ENCODE measurements around the gene STK32B. TPM values are rescaled to one million over a fixed set of nuclear protein-coding genes. Genes with fewer than 3 reads are reported as not detected.

STK32B gene
- total RNA-seq, 1 experiment from 2014 or later = 11.6 TPM

GRCh38 chr4:5473125-5473524 lies 421.8 kb downstream of the STK32B start:
- Histone ChIP-seq H3K4me3 (ENCODE audit: low read depth in 2 of 2, low read length in 2 of 2) (no peak overlapping the region), H3K36me3 (ENCODE audit: control insufficient read depth, insufficient read depth, low read length) (no peaks in the 10 kb centered on the region), H3K4me1 (ENCODE audit: control insufficient read depth, insufficient read depth, low read length) (no peaks in the 10 kb centered on the region), H3K27ac (ENCODE audit: low read length) (no peak overlapping the region), H3K27me3 (ENCODE audit: control insufficient read depth, insufficient read depth, low read length) (no peaks in the 10 kb centered on the region), H3K9me3 (ENCODE audit: control insufficient read depth, insufficient read depth, low read depth, low read length) (no peaks in the 10 kb centered on the region)
- DNase-seq (ENCODE audit: low read depth, low spot score) = no peak
- no TSS peak for BruUV-seq (replicated peaks)
- intact Hi-C loops (cut with micrococcal nuclease; ENCODE audit: unreplicated experiment) = no loop called here
- ChIA-PET POLR2A (no interaction called here), CTCF (interaction anchor here (0.5 kb wide), 1 partner anchor 16 kb away, joined by 3 read pairs; no protein-coding TSS in a partner anchor)
- TF ChIP-seq POLR2AphosphoS5 (IDR thresholded peaks at IDR 0.05; ENCODE audit: low read depth, low read length) = no peak
- no peak for TF ChIP-seq REST (IDR thresholded peaks at IDR 0.05; ENCODE audit: insufficient read depth in 1 of 2, low read depth in 2 of 2, low read length in 1 of 2)
- no peak for TF ChIP-seq TCF7L2 (IDR thresholded peaks at IDR 0.05; ENCODE audit: low read depth, low read length)
- TF ChIP-seq SIN3A (IDR thresholded peaks at IDR 0.05; ENCODE audit: borderline replicate concordance, insufficient read depth, low read depth, low read length) = no peak
- no peak for TF ChIP-seq CTCF (IDR thresholded peaks at IDR 0.05)
- ATAC-seq = no peak
- in situ Hi-C loops (cut with HindIII; ENCODE audit: low pct_unique_long_range_greater_than_20kb, low sequenced_read_pairs) = no loop called here

- H3K27me3 ChIP-seq (ENCODE audit: control insufficient read depth, insufficient read depth, low read length) = no peaks in the 10 kb centered on the region
- TF ChIP-seq CTCF (IDR thresholded peaks at IDR 0.05) (no peak), REST (IDR thresholded peaks at IDR 0.05; ENCODE audit: insufficient read depth in 1 of 2, low read depth in 2 of 2, low read length in 1 of 2) (no peak), TCF7L2 (IDR thresholded peaks at IDR 0.05; ENCODE audit: low read depth, low read length) (no peak), POLR2AphosphoS5 (IDR thresholded peaks at IDR 0.05; ENCODE audit: low read depth, low read length) (no peak), SIN3A (IDR thresholded peaks at IDR 0.05; ENCODE audit: borderline replicate concordance, insufficient read depth, low read depth, low read length) (no peak)
- H3K4me3 ChIP-seq (ENCODE audit: low read depth in 2 of 2, low read length in 2 of 2) = no peak overlapping the region
- DNase-seq (ENCODE audit: low read depth, low spot score) = no peak
- ChIA-PET CTCF (no interaction called here), POLR2A (no interaction called here)
- no peaks in the 10 kb centered on the region for H3K36me3 ChIP-seq (ENCODE audit: control insufficient read depth, insufficient read depth, low read length)
- intact Hi-C loops (cut with micrococcal nuclease; ENCODE audit: unreplicated experiment) (no loop called here), in situ Hi-C loops (cut with HindIII; ENCODE audit: low pct_unique_long_range_greater_than_20kb, low sequenced_read_pairs) (no loop called here)
- H3K27ac ChIP-seq (ENCODE audit: low read length) = no peak overlapping the region
- H3K4me1 ChIP-seq (ENCODE audit: control insufficient read depth, insufficient read depth, low read length) = no peaks in the 10 kb centered on the region
- H3K9me3 ChIP-seq (ENCODE audit: control insufficient read depth, insufficient read depth, low read depth, low read length) = no peaks in the 10 kb centered on the region
- BruUV-seq (replicated peaks) = no TSS peak
- ATAC-seq = no peak
Observed at GRCh38 chr4:5474756-5475155, 423.5 kb downstream of the STK32B start.

All from Panc1 (cell line).